Panc1 (cell line): ENCODE results near the gene PCED1A. TPM values are rescaled to one million over a fixed set of nuclear protein-coding genes. Genes with fewer than 3 reads are reported as not detected.

ENCODE experiments used
- ATAC-seq: fragments of 200-7000 bp; cut with Tn5 transposase; 2 replicates; pipeline ENCODE4 v1.9.1; 2020; ENCODE audit warnings: mild to moderate bottlenecking, moderate library complexity
- BruUV-seq: library from RNA; stranded (reverse); fragments of 400-500 nt; replicated peaks from 2 replicates; lab custom pipeline; 2021; lab: Mats Ljungman, UMichigan
- CTCF ChIA-PET: fragments of 300-600 bp; sonication (Branson Sonifier 250); formaldehyde crosslinking; loops from one replicate; lab custom pipeline; 2022; ENCODE audit warnings: antibody characterized with exemption; lab: Charles Lee
- POLR2A ChIA-PET: fragments of 300-600 bp; sonication (Branson Sonifier 250); formaldehyde crosslinking; loops from one replicate; lab custom pipeline; 2022; ENCODE audit warnings: antibody characterized with exemption; lab: Charles Lee
- DNase-seq: peaks from one replicate; pipeline ENCODE4 v3.0.0-alpha.2; 2010; ENCODE audit warnings: low read depth, low spot score
- H3K27ac ChIP-seq: 2 replicates; pipeline ENCODE4 v1.5.1; 2011; ENCODE audit warnings: mild to moderate bottlenecking, low read length, inconsistent platforms
- H3K27me3 ChIP-seq: fragments of 200-500 bp; sonication (Bioruptor generic); 2 replicates; pipeline ENCODE4 v1.6.0; 2014; ENCODE audit warnings: low read length, inconsistent platforms; ENCODE audit not compliant: control insufficient read depth, insufficient read depth
- H3K36me3 ChIP-seq: fragments of 200-500 bp; sonication (Bioruptor generic); 2 replicates; pipeline ENCODE4 v1.5.1; 2014; ENCODE audit warnings: inconsistent platforms, mild to moderate bottlenecking, low read length, moderate library complexity; ENCODE audit not compliant: control insufficient read depth, insufficient read depth
- H3K4me1 ChIP-seq: 2 replicates; pipeline ENCODE4 v1.5.1; 2011; ENCODE audit warnings: inconsistent platforms, mild to moderate bottlenecking, low read length, moderate library complexity; ENCODE audit not compliant: control insufficient read depth, insufficient read depth
- H3K4me3 ChIP-seq, 2 experiments: 2 replicates each; pipeline ENCODE4 v1.5.1; 2011 to 2012; ENCODE audit warnings: low read depth in 2 of 2, low read length in 2 of 2, mild to moderate bottlenecking in 2 of 2, inconsistent platforms in 1 of 2, moderate library complexity in 1 of 2
- H3K9me3 ChIP-seq: fragments of 200-500 bp; sonication (Bioruptor generic); 2 replicates; pipeline ENCODE4 v1.5.1; 2014; ENCODE audit warnings: low read depth, mild to moderate bottlenecking, inconsistent platforms, low read length, moderate library complexity; ENCODE audit not compliant: control insufficient read depth, insufficient read depth
- POLR2AphosphoS5 ChIP-seq: IDR thresholded peaks from 2 replicates; pipeline ENCODE4 v1.6.1; 2012; ENCODE audit warnings: mild to moderate bottlenecking, low read depth, low read length, moderate library complexity
- SIN3A ChIP-seq: IDR thresholded peaks from 2 replicates; pipeline ENCODE4 v1.6.1; 2012; ENCODE audit warnings: low read depth, mild to moderate bottlenecking, low read length, moderate library complexity, borderline replicate concordance; ENCODE audit not compliant: insufficient read depth
- TCF7L2 ChIP-seq: IDR thresholded peaks from 2 replicates; pipeline ENCODE4 v1.6.1; 2011; ENCODE audit warnings: mild to moderate bottlenecking, low read depth, low read length, inconsistent platforms
- in situ Hi-C: cut with HindIII; loops from 2 replicates; pipeline ENCODE4 v1.10.0; 2016; ENCODE audit warnings: low sequenced_read_pairs, low pct_unique_long_range_greater_than_20kb
- intact Hi-C: fragments of 100-400 bp; cut with micrococcal nuclease; formaldehyde crosslinking; loops from one replicate; pipeline ENCODE4 v1.10.0; 2022; ENCODE audit not compliant: unreplicated experiment
- total RNA-seq: library from RNA; stranded (reverse); gene quantifications from one replicate; pipeline ENCODE4 v1.2.1, GENCODE V29; 2021; ENCODE audit not compliant: unreplicated experiment
- TF ChIP-seq, protein P1 (sequence below), 2 experiments: IDR thresholded peaks; 2 replicates each; pipeline ENCODE4 v1.6.1; 2011 to 2012; ENCODE audit warnings: low read depth in 2 of 2, control low read depth in 1 of 2, low read length in 1 of 2, mild to moderate bottlenecking in 1 of 2, moderate library complexity in 1 of 2; ENCODE audit not compliant: insufficient read depth in 1 of 2
- TF ChIP-seq, protein P2 (sequence below): fragments of 450-650 bp; IDR thresholded peaks from 2 replicates; pipeline ENCODE4 v1.5.1; 2017; ENCODE audit warnings: mild to moderate bottlenecking

Gene PCED1A
- total RNA-seq, 1 experiment from 2014 or later, result 42.1 TPM

DNA sequence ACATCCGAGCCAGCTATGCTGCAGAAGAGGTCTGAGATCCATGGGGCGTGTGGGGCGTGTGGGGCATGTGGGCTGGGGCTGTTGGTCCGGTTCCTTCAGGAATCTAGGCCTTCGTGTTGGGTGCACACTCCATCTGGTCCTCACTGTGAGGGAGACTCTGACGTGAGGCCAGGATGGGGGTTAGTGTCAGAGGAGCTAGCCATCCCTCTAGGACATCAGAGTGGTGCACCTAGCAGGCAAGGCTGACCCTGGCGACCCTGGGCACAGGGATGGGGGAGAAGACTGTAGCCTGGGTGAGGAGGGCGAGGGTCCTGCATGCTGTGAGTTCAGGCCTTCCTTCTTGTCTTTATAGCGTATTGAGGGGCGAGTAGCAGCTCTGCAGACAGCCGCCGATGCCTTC lies 24.2 kb upstream of the PCED1A start:
- DNase-seq, result no peak
- intact Hi-C loops (no loop called here), in situ Hi-C loops (no loop called here)
- TF ChIP-seq SIN3A (no peak), POLR2AphosphoS5 (no peak), TCF7L2 (no peak)
- TF ChIP-seq, protein P1, sequence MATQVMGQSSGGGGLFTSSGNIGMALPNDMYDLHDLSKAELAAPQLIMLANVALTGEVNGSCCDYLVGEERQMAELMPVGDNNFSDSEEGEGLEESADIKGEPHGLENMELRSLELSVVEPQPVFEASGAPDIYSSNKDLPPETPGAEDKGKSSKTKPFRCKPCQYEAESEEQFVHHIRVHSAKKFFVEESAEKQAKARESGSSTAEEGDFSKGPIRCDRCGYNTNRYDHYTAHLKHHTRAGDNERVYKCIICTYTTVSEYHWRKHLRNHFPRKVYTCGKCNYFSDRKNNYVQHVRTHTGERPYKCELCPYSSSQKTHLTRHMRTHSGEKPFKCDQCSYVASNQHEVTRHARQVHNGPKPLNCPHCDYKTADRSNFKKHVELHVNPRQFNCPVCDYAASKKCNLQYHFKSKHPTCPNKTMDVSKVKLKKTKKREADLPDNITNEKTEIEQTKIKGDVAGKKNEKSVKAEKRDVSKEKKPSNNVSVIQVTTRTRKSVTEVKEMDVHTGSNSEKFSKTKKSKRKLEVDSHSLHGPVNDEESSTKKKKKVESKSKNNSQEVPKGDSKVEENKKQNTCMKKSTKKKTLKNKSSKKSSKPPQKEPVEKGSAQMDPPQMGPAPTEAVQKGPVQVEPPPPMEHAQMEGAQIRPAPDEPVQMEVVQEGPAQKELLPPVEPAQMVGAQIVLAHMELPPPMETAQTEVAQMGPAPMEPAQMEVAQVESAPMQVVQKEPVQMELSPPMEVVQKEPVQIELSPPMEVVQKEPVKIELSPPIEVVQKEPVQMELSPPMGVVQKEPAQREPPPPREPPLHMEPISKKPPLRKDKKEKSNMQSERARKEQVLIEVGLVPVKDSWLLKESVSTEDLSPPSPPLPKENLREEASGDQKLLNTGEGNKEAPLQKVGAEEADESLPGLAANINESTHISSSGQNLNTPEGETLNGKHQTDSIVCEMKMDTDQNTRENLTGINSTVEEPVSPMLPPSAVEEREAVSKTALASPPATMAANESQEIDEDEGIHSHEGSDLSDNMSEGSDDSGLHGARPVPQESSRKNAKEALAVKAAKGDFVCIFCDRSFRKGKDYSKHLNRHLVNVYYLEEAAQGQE (IDR thresholded peaks at IDR 0.05; ENCODE audit: insufficient read depth in 1 of 2, low read depth in 2 of 2, low read length in 1 of 2), result no peak
- TF ChIP-seq, protein P2, sequence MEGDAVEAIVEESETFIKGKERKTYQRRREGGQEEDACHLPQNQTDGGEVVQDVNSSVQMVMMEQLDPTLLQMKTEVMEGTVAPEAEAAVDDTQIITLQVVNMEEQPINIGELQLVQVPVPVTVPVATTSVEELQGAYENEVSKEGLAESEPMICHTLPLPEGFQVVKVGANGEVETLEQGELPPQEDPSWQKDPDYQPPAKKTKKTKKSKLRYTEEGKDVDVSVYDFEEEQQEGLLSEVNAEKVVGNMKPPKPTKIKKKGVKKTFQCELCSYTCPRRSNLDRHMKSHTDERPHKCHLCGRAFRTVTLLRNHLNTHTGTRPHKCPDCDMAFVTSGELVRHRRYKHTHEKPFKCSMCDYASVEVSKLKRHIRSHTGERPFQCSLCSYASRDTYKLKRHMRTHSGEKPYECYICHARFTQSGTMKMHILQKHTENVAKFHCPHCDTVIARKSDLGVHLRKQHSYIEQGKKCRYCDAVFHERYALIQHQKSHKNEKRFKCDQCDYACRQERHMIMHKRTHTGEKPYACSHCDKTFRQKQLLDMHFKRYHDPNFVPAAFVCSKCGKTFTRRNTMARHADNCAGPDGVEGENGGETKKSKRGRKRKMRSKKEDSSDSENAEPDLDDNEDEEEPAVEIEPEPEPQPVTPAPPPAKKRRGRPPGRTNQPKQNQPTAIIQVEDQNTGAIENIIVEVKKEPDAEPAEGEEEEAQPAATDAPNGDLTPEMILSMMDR, result no peak
- no peak overlapping the region for H3K4me3 ChIP-seq
- H3K4me1 ChIP-seq, result peaks cover 7% of the 10 kb centered on the region; the same call in 1 of the 2 replicates
- TSS peak; percentile 44 for BruUV-seq
- no peak for ATAC-seq
- ChIA-PET POLR2A (no interaction called here), CTCF (interaction anchor here (0.5 to 0.6 kb wide), 2 partner anchors 131 to 159 kb away, joined by 3 read pairs; no protein-coding TSS in a partner anchor)
- H3K36me3 ChIP-seq, result no peaks in the 10 kb centered on the region
- H3K9me3 ChIP-seq, result no peaks in the 10 kb centered on the region
- no peaks in the 10 kb centered on the region for H3K27me3 ChIP-seq
- no peak overlapping the region for H3K27ac ChIP-seq

DNA sequence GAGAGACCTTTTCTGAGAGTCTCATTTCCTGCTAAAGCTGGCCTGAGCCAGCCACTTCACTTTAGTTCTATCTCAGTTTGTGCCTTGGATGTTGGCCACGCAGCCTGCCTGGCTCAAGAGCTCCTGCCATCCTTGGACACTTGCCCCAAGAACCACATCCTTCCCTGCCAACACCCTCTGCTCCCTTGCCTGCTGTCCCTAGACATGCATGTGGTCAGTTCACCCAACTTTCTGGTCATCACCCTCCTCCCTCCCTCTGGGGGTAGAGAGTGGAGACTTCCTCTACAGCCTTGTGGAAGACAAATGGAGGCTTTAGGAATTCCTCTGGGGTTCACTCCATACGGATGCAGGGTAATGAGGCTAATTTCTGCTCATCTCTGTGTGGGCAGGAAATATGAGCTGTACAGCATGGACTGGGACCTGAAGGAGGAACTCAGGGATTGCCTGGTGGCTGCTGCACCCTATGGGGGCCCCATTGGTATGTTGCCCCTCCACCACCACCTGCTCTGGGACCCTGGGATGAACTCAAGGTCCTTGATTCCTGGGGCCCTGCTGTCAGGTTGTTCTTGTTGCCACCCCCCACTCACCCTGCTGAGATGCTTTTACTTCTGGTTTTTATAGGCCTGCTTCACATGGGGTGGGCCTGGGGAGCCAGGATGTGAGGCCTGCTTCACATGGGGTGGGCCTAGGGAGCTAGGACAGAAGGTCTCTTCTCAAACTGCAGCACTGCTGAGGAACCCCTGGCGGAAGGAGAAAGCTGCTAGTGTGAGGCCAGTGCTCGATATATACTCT lies 19.1 kb upstream of the PCED1A start:
- no TSS peak for BruUV-seq
- ATAC-seq, result no peak
- Histone ChIP-seq H3K4me1 (no peaks in the 10 kb centered on the region), H3K9me3 (no peaks in the 10 kb centered on the region), H3K27ac (no peak overlapping the region), H3K36me3 (no peaks in the 10 kb centered on the region), H3K27me3 (no peaks in the 10 kb centered on the region), H3K4me3 (no peak overlapping the region)
- CTCF ChIA-PET, result no interaction called here
- TF ChIP-seq, protein P1 (IDR thresholded peaks at IDR 0.05; ENCODE audit: insufficient read depth in 1 of 2, low read depth in 2 of 2, low read length in 1 of 2), result no peak
- TF ChIP-seq SIN3A, result no peak
- TF ChIP-seq, protein P2, result no peak
- TF ChIP-seq TCF7L2, result no peak
- no peak for TF ChIP-seq POLR2AphosphoS5
- DNase-seq, result no peak
- POLR2A ChIA-PET, result no interaction called here
- intact Hi-C loops (no loop called here), in situ Hi-C loops (no loop called here)
